K562 (cell line): Measurements from ENCODE around the gene LRP2BP. TPM values are rescaled to one million over a fixed set of nuclear protein-coding genes. Genes with fewer than 3 reads are reported as not detected.
A peak's percentile ranks its signal among the peaks of the same experiment; 100 is the strongest.

ENCODE experiments used
- ARHGAP35 ChIP-seq: fragments of 450-650 bp; IDR thresholded peaks from 2 replicates; pipeline ENCODE4 v1.6.1; 2018; ENCODE audit not compliant: partially characterized antibody
- ARID1B ChIP-seq: fragments of 450-650 bp; IDR thresholded peaks from 2 replicates; pipeline ENCODE4 v1.6.1; 2016; ENCODE audit warnings: antibody characterized with exemption, mild to moderate bottlenecking, inconsistent platforms
- EP400 ChIP-seq: fragments of 450-650 bp; IDR thresholded peaks from 2 replicates; pipeline ENCODE4 v1.6.1; 2017; ENCODE audit warnings: antibody characterized with exemption, mild to moderate bottlenecking, moderate library complexity
- HMGN3 ChIP-seq: IDR thresholded peaks from 2 replicates; pipeline ENCODE4 v1.6.1; 2011; ENCODE audit warnings: borderline replicate concordance, low read depth, mild to moderate bottlenecking, mixed read lengths, low read length; ENCODE audit not compliant: insufficient read length; ENCODE audit errors: extremely low read depth
- HNRNPK ChIP-seq: fragments of 200-400 bp; formaldehyde crosslinking; IDR thresholded peaks from one replicate; pipeline ENCODE4 v1.6.1; 2018; ENCODE audit warnings: mild to moderate bottlenecking, low read depth, low read length; ENCODE audit not compliant: poor library complexity, severe bottlenecking
- JUND ChIP-seq, 2 experiments: IDR thresholded peaks; 2 replicates in 1 of 2; 3 replicates in 1 of 2; pipeline ENCODE4 v1.6.1; 2011; ENCODE audit warnings: borderline replicate concordance in 2 of 2, low read depth in 2 of 2, low read length in 2 of 2, improper control_type of control experiment in 1 of 2, missing biosample characterization in 1 of 2, missing genetic modification characterization in 1 of 2, missing genetic modification reagents in 1 of 2
- MTA3 ChIP-seq: fragments of 450-650 bp; formaldehyde crosslinking; IDR thresholded peaks from 2 replicates; pipeline ENCODE4 v1.6.1; 2017; ENCODE audit warnings: mild to moderate bottlenecking, borderline replicate concordance
- NR3C1 ChIP-seq: sonication (generic); formaldehyde crosslinking; IDR thresholded peaks from 2 replicates; pipeline ENCODE4 v1.8.1; 2022; ENCODE audit warnings: missing genetic modification reagents
- RBM34 ChIP-seq: fragments of 200-400 bp; formaldehyde crosslinking; IDR thresholded peaks from 2 replicates; pipeline ENCODE4 v1.6.1; 2018; ENCODE audit warnings: low read length, borderline replicate concordance; ENCODE audit not compliant: insufficient read depth
- SNRNP70 ChIP-seq: fragments of 200-400 bp; formaldehyde crosslinking; optimal IDR thresholded peaks from 2 replicates; pipeline ENCODE3; 2017; ENCODE audit warnings: low read depth, low read length
- ZBTB1 ChIP-seq: sonication (generic); formaldehyde crosslinking; IDR thresholded peaks from 2 replicates; pipeline ENCODE4 v1.8.1; 2023; ENCODE audit warnings: missing genetic modification reagents, low read depth, mild to moderate bottlenecking, borderline replicate concordance
- ZNF445 ChIP-seq: fragments of 250-450 bp; sonication (Bioruptor Pico); IDR thresholded peaks from 2 replicates; pipeline ENCODE4 v1.4.0; 2020; ENCODE audit warnings: low read depth, mild to moderate bottlenecking, moderate library complexity
- polyA plus RNA-seq, 8 experiments: library from polyadenylated mRNA; depleted of rRNA in 4 of 8; stranded (reverse) in 5 of 8; unstranded in 3 of 8; fragments of >200 nt; fragmentation: Nextera tagmentation in 2 of 8; fragmentation: Illumina TruSeq in 1 of 8; extraction: Ambion mirVana in 2 of 8; extraction: Trizol in 1 of 8; gene quantifications; 2 replicates each; pipeline versions ENCODE4 v1.2.1 to v1.2.3, GENCODE V29; 2011 to 2014; ENCODE audit warnings: inconsistent platforms in 1 of 8, missing spikeins in 1 of 8
- total RNA-seq, 7 experiments: library from RNA; depleted of rRNA in 6 of 7; stranded (reverse); fragments of >200 nt in 6 of 7; fragmentation: Illumina TruSeq in 2 of 7; extraction: Trizol in 2 of 7; gene quantifications; 2 replicates each; pipeline versions ENCODE4 v1.2.1 to v1.2.3, GENCODE V29; 2011 to 2021; ENCODE audit warnings: low replicate concordance in 1 of 7
- TF ChIP-seq, protein P1 (sequence below), 2 experiments: IDR thresholded peaks; 2 replicates each; pipeline ENCODE4 v1.6.1; 2011; ENCODE audit warnings: borderline replicate concordance in 1 of 2, control low read depth in 1 of 2, low read depth in 1 of 2, low read length in 1 of 2, mild to moderate bottlenecking in 1 of 2, mixed read lengths in 1 of 2, moderate library complexity in 1 of 2; ENCODE audit not compliant: insufficient read depth in 1 of 2, insufficient read length in 1 of 2, poor library complexity in 1 of 2, severe bottlenecking in 1 of 2; ENCODE audit errors: extremely low read depth in 1 of 2
- TF ChIP-seq, protein P2 (sequence below): fragments of 450-650 bp; IDR thresholded peaks from 2 replicates; pipeline ENCODE4 v1.6.1; 2016; ENCODE audit warnings: borderline replicate concordance
- TF ChIP-seq, protein P3 (sequence below): fragments of 250-450 bp; sonication (Bioruptor Pico); IDR thresholded peaks from 2 replicates; pipeline ENCODE4 v1.8.0; 2021; ENCODE audit warnings: mild to moderate bottlenecking, moderate library complexity
- TF ChIP-seq, protein P4 (sequence below): fragments of 450-650 bp; formaldehyde crosslinking; IDR thresholded peaks from 2 replicates; pipeline ENCODE4 v1.4.0; 2020; ENCODE audit warnings: mild to moderate bottlenecking, moderate library complexity
- TF ChIP-seq, protein P5 (sequence below): fragments of 150-350 bp; conservative IDR thresholded peaks from 2 replicates; pipeline ENCODE4 v1.6.1; 2014; ENCODE audit warnings: low read length

LRP2BP gene
- total and polyA plus RNA-seq, 9 of the 15 experiments (the other 6 are each of a cell fraction or from before 2014, with no cell fraction given): 0.42 to 2.1 (median 0.62) TPM

DNA sequence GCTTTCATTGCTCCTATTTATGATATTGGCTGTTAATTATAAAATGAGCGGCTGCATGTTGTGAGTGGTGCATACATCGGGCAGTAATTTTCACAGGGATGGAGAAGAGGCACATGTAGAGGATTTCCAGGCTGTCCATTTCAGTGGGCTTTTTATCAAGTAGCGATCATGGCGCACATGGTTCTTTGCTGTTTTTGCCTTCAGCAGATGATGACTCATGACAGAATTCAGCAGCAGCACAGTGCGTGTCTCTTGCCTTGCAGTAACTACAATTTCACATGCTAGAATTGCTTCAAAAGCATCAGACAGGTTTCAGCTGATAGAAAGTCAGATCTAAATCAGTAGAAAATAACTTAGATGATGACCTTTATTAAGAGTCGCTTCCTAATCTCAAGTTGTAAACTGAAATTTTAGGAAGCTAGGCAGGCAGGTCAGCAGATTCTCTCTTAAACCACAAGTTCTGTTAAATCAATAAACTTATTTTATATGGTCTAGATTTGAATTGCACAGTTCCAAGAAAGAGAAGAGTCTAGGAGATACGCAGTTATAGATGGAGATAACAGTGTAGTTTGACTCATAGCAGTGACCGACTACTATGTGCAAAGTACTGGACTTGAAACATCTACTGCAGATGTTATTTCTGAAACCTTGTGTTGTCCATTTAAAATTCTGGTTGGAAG, 35.8 kb downstream of the LRP2BP start (continued):
- TF ChIP-seq SNRNP70: no peak
- no peak for TF ChIP-seq ZNF445 (CRISPR knock-in tag)
- TF ChIP-seq MTA3: peak; percentile 60; the same call in 1 of the 2 replicates
- TF ChIP-seq ARID1B: peak; percentile 76
- no peak for TF ChIP-seq ZBTB1
- TF ChIP-seq, protein P1, sequence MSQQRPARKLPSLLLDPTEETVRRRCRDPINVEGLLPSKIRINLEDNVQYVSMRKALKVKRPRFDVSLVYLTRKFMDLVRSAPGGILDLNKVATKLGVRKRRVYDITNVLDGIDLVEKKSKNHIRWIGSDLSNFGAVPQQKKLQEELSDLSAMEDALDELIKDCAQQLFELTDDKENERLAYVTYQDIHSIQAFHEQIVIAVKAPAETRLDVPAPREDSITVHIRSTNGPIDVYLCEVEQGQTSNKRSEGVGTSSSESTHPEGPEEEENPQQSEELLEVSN (IDR thresholded peaks at IDR 0.05; ENCODE audit: borderline replicate concordance in 1 of 2, extremely low read depth in 1 of 2, insufficient read depth in 1 of 2, insufficient read length in 1 of 2, low read depth in 1 of 2, low read length in 1 of 2, poor library complexity in 1 of 2, severe bottlenecking in 1 of 2): peak in 1 of 2 experiments; percentile 60
- TF ChIP-seq EP400: peak; percentile 61
- no peak for TF ChIP-seq HMGN3
- no peak for TF ChIP-seq NR3C1 (CRISPR knock-in tag)
- no peak for TF ChIP-seq HNRNPK
- TF ChIP-seq, protein P2, sequence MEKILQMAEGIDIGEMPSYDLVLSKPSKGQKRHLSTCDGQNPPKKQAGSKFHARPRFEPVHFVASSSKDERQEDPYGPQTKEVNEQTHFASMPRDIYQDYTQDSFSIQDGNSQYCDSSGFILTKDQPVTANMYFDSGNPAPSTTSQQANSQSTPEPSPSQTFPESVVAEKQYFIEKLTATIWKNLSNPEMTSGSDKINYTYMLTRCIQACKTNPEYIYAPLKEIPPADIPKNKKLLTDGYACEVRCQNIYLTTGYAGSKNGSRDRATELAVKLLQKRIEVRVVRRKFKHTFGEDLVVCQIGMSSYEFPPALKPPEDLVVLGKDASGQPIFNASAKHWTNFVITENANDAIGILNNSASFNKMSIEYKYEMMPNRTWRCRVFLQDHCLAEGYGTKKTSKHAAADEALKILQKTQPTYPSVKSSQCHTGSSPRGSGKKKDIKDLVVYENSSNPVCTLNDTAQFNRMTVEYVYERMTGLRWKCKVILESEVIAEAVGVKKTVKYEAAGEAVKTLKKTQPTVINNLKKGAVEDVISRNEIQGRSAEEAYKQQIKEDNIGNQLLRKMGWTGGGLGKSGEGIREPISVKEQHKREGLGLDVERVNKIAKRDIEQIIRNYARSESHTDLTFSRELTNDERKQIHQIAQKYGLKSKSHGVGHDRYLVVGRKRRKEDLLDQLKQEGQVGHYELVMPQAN: no peak
- no peak for TF ChIP-seq ARHGAP35
- TF ChIP-seq, protein P3, sequence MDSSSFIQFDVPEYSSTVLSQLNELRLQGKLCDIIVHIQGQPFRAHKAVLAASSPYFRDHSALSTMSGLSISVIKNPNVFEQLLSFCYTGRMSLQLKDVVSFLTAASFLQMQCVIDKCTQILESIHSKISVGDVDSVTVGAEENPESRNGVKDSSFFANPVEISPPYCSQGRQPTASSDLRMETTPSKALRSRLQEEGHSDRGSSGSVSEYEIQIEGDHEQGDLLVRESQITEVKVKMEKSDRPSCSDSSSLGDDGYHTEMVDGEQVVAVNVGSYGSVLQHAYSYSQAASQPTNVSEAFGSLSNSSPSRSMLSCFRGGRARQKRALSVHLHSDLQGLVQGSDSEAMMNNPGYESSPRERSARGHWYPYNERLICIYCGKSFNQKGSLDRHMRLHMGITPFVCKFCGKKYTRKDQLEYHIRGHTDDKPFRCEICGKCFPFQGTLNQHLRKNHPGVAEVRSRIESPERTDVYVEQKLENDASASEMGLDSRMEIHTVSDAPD: no peak
- TF ChIP-seq RBM34: no peak
- peak; percentile 94 for TF ChIP-seq JUND (IDR thresholded peaks at IDR 0.05; ENCODE audit: borderline replicate concordance, low read depth, low read length)
- peak; percentile 93; the same call in 2 of the 3 replicates for TF ChIP-seq JUND (tag; IDR thresholded peaks at IDR 0.05; ENCODE audit: borderline replicate concordance, low read depth, low read length)
- TF ChIP-seq, protein P4, sequence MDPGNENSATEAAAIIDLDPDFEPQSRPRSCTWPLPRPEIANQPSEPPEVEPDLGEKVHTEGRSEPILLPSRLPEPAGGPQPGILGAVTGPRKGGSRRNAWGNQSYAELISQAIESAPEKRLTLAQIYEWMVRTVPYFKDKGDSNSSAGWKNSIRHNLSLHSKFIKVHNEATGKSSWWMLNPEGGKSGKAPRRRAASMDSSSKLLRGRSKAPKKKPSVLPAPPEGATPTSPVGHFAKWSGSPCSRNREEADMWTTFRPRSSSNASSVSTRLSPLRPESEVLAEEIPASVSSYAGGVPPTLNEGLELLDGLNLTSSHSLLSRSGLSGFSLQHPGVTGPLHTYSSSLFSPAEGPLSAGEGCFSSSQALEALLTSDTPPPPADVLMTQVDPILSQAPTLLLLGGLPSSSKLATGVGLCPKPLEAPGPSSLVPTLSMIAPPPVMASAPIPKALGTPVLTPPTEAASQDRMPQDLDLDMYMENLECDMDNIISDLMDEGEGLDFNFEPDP: no peak
- TF ChIP-seq, protein P5, sequence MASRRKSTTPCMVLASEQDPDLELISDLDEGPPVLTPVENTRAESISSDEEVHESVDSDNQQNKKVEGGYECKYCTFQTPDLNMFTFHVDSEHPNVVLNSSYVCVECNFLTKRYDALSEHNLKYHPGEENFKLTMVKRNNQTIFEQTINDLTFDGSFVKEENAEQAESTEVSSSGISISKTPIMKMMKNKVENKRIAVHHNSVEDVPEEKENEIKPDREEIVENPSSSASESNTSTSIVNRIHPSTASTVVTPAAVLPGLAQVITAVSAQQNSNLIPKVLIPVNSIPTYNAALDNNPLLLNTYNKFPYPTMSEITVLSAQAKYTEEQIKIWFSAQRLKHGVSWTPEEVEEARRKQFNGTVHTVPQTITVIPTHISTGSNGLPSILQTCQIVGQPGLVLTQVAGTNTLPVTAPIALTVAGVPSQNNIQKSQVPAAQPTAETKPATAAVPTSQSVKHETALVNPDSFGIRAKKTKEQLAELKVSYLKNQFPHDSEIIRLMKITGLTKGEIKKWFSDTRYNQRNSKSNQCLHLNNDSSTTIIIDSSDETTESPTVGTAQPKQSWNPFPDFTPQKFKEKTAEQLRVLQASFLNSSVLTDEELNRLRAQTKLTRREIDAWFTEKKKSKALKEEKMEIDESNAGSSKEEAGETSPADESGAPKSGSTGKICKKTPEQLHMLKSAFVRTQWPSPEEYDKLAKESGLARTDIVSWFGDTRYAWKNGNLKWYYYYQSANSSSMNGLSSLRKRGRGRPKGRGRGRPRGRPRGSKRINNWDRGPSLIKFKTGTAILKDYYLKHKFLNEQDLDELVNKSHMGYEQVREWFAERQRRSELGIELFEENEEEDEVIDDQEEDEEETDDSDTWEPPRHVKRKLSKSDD: no peak
